Measurements from ENCODE around the gene HCFC1R1. TPM values are rescaled to one million over a fixed set of nuclear protein-coding genes. Genes with fewer than 3 reads are reported as not detected.
A peak's percentile ranks its signal among the peaks of the same experiment; 100 is the strongest.

HCFC1R1 gene
- polyA plus RNA-seq, 1 donor from 2014 or later = 19.0 TPM

- no peaks in the 10 kb centered on the region for H4K20me1 ChIP-seq (ENCODE audit: insufficient read depth)
- TF ChIP-seq TAF1 (IDR thresholded peaks at IDR 0.05; ENCODE audit: low read depth) = no peak
- no peak for TF ChIP-seq EZH2 (IDR thresholded peaks at IDR 0.05; ENCODE audit: borderline replicate concordance, insufficient read depth, low read length, poor library complexity, severe bottlenecking)
- no peak for TF ChIP-seq REST (IDR thresholded peaks at IDR 0.05; ENCODE audit: borderline replicate concordance)
- TF ChIP-seq EP300 (conservative IDR thresholded peaks at IDR 0.05; ENCODE audit: poor library complexity, severe bottlenecking) = no peak
- no peak for TF ChIP-seq POLR2AphosphoS5 (IDR thresholded peaks at IDR 0.05)
- no peak for TF ChIP-seq SMC3 (conservative IDR thresholded peaks at IDR 0.05; ENCODE audit: poor library complexity)
- no peak for TF ChIP-seq RAD21 (conservative IDR thresholded peaks at IDR 0.05)
- no peak for TF ChIP-seq CTCF (IDR thresholded peaks at IDR 0.05; ENCODE audit: poor library complexity, severe bottlenecking)
- no peak for TF ChIP-seq MXI1 (conservative IDR thresholded peaks at IDR 0.05; ENCODE audit: poor library complexity, severe bottlenecking)
- H3F3A ChIP-seq (ENCODE audit: insufficient read depth, low read length, poor library complexity, severe bottlenecking) = no peaks in the 10 kb centered on the region
- no peaks in the 10 kb centered on the region for H3K27me3 ChIP-seq (ENCODE audit: insufficient read depth, low read depth, low read length)
- no peak overlapping the region for H2AFZ ChIP-seq (ENCODE audit: low read depth, low read length)
- no peak overlapping the region for H3K27ac ChIP-seq (ENCODE audit: low read length)
- H3K9me2 ChIP-seq (ENCODE audit: insufficient read depth, low read length) = no peaks in the 10 kb centered on the region
- no peaks in the 10 kb centered on the region for H3K9me3 ChIP-seq (ENCODE audit: low read length)
- H3K9ac ChIP-seq (ENCODE audit: low read length) = no peak overlapping the region
- H3K4me2 ChIP-seq (ENCODE audit: low read length) = no peak overlapping the region
- H3K36me3 ChIP-seq (ENCODE audit: insufficient read depth, low read length) = no peaks in the 10 kb centered on the region
- no peaks in the 10 kb centered on the region for H3K79me2 ChIP-seq (replicated peaks; ENCODE audit: insufficient read depth, low read length)
- no peak overlapping the region for H3K4me3 ChIP-seq (ENCODE audit: low read length)
These were observed 38.3 kb downstream of the HCFC1R1 start for GRCh38 chr16:2985462-2985861.

DNA sequence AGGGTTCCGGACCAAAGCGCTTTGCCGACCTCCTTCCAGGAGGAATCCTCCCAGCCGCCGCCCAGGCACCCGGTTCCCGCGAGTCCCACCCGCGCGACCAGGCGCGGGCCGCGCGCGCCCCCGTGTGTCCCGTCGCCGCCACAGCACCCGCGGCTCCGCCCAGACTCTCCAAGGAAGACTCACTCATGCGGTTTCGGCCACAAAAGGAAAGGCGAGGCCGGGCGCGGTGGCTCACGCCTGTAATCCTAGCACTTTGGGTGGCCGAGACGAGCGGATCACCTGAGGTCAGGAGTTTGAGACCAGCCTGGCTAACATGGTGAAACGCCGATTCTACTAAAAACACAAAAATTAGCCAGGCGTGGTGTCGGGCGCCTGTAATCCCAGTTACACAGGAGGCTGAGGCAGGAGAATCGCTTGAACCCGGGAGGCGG lies 40.0 kb downstream of the HCFC1R1 start:
- Histone ChIP-seq H3K79me2 (replicated peaks; ENCODE audit: insufficient read depth, low read length) (no peaks in the 10 kb centered on the region), H3K4me2 (ENCODE audit: low read length) (no peak overlapping the region), H4K20me1 (ENCODE audit: insufficient read depth) (no peaks in the 10 kb centered on the region), H3K27ac (ENCODE audit: low read length) (no peak overlapping the region), H3K4me3 (ENCODE audit: low read length) (peak overlapping the region; percentile 28), H3K36me3 (ENCODE audit: insufficient read depth, low read length) (no peaks in the 10 kb centered on the region), H2AFZ (ENCODE audit: low read depth, low read length) (no peak overlapping the region), H3K9me2 (ENCODE audit: insufficient read depth, low read length) (no peaks in the 10 kb centered on the region), H3K27me3 (ENCODE audit: insufficient read depth, low read depth, low read length) (no peaks in the 10 kb centered on the region), H3K9me3 (ENCODE audit: low read length) (no peaks in the 10 kb centered on the region), H3K9ac (ENCODE audit: low read length) (no peak overlapping the region), H3F3A (ENCODE audit: insufficient read depth, low read length, poor library complexity, severe bottlenecking) (no peaks in the 10 kb centered on the region)
- TF ChIP-seq EP300 (conservative IDR thresholded peaks at IDR 0.05; ENCODE audit: poor library complexity, severe bottlenecking) (peak; percentile 18), POLR2AphosphoS5 (IDR thresholded peaks at IDR 0.05) (no peak), EZH2 (IDR thresholded peaks at IDR 0.05; ENCODE audit: borderline replicate concordance, insufficient read depth, low read length, poor library complexity, severe bottlenecking) (no peak), CTCF (IDR thresholded peaks at IDR 0.05; ENCODE audit: poor library complexity, severe bottlenecking) (peak; percentile 92), RAD21 (conservative IDR thresholded peaks at IDR 0.05) (peak; percentile 77), MXI1 (conservative IDR thresholded peaks at IDR 0.05; ENCODE audit: poor library complexity, severe bottlenecking) (no peak), REST (IDR thresholded peaks at IDR 0.05; ENCODE audit: borderline replicate concordance) (no peak), SMC3 (conservative IDR thresholded peaks at IDR 0.05; ENCODE audit: poor library complexity) (peak; percentile 68)
